ENCODE data around the gene ZNF664.

The ZNF664 gene

GRCh38 chr12:123931686-123932321 is 41.2 kb upstream of the ZNF664 start:
- TF ChIP-seq CTCF (conservative IDR thresholded peaks at IDR 0.05; ENCODE audit: low read depth, low read length), result no peak
- H3K4me3 ChIP-seq (ENCODE audit: low read length), result no peak overlapping the region
- DNase-seq (ENCODE audit: low read depth), result no peak

GRCh38 chr12:123933214-123933613 is 39.8 kb upstream of the ZNF664 start:
- H3K4me3 ChIP-seq (ENCODE audit: low read length), result no peak overlapping the region
- TF ChIP-seq CTCF (conservative IDR thresholded peaks at IDR 0.05; ENCODE audit: low read depth, low read length), result no peak
- DNase-seq (ENCODE audit: low read depth), result no peak

GRCh38 chr12:123934016-123934620 is 38.9 kb upstream of the ZNF664 start:
- no peak overlapping the region for H3K4me3 ChIP-seq (ENCODE audit: low read length)
- TF ChIP-seq CTCF (conservative IDR thresholded peaks at IDR 0.05; ENCODE audit: low read depth, low read length), result no peak
- no peak for DNase-seq (ENCODE audit: low read depth)

- TF ChIP-seq CTCF (conservative IDR thresholded peaks at IDR 0.05; ENCODE audit: low read depth, low read length), result no peak
- no peak overlapping the region for H3K4me3 ChIP-seq (ENCODE audit: low read length)
- DNase-seq (ENCODE audit: low read depth), result no peak
Measured at GRCh38 chr12:123934829-123935228, 38.2 kb upstream of the ZNF664 start.

- DNase-seq (ENCODE audit: low read depth), result no peak
- H3K4me3 ChIP-seq (ENCODE audit: low read length), result no peak overlapping the region
- no peak for TF ChIP-seq CTCF (conservative IDR thresholded peaks at IDR 0.05; ENCODE audit: low read depth, low read length)
Measured at GRCh38 chr12:123935956-123936355, 37.1 kb upstream of the ZNF664 start.

GRCh38 chr12:123936471-123936870 is 36.5 kb upstream of the ZNF664 start:
- DNase-seq (ENCODE audit: low read depth), result no peak
- no peak for TF ChIP-seq CTCF (conservative IDR thresholded peaks at IDR 0.05; ENCODE audit: low read depth, low read length)
- no peak overlapping the region for H3K4me3 ChIP-seq (ENCODE audit: low read length)

Measured in retinal pigment epithelial cell (primary cell).